Hepatocyte (in vitro differentiated cells): ENCODE data around the gene MX2.

ENCODE experiments used
- CTCF ChIP-seq: fragments of 200-600 bp; sonication (generic); IDR thresholded peaks from 2 replicates; pipeline ENCODE4 v1.5.1; 2016; ENCODE audit warnings: antibody characterized with exemption, mild to moderate bottlenecking; ENCODE audit not compliant: poor library complexity
- EZH2 ChIP-seq: fragments of 200-600 bp; sonication (generic); IDR thresholded peaks from 2 replicates; pipeline ENCODE4 v1.6.1; 2016; ENCODE audit warnings: antibody characterized with exemption, mild to moderate bottlenecking, borderline replicate concordance
- EZH2phosphoT487 ChIP-seq: fragments of 200-600 bp; sonication (generic); IDR thresholded peaks from one replicate; pipeline ENCODE4 v1.6.1; 2018; ENCODE audit warnings: antibody characterized with exemption, mild to moderate bottlenecking, low read depth, moderate library complexity; ENCODE audit not compliant: unreplicated experiment, severe bottlenecking

GRCh38 chr21:41418956-41419680 lies 57.3 kb downstream of the MX2 start:
- TF ChIP-seq EZH2phosphoT487, result no peak
- TF ChIP-seq CTCF, result no peak
- no peak for TF ChIP-seq EZH2
